HepG2 (cell line): Measurements from ENCODE around the gene DCK.

ENCODE experiments used
- CTCF ChIP-seq: sonication (generic); formaldehyde crosslinking; IDR thresholded peaks from 2 replicates; pipeline ENCODE4 v1.5.0; 2020; ENCODE audit warnings: mild to moderate bottlenecking, missing genetic modification reagents, moderate library complexity
- EP300 ChIP-seq, 3 experiments: sonication (generic) in 1 of 3; formaldehyde crosslinking in 1 of 3; IDR thresholded peaks; 2 replicates each; pipeline versions ENCODE4 v1.5.1 to v1.6.1; 2011 to 2020; ENCODE audit warnings: low read depth in 2 of 3, low read length in 2 of 3, borderline replicate concordance in 1 of 3, improper control_type of control experiment in 1 of 3, mild to moderate bottlenecking in 1 of 3, missing genetic modification reagents in 1 of 3, moderate library complexity in 1 of 3
- MAFG ChIP-seq: sonication (generic); formaldehyde crosslinking; IDR thresholded peaks from 2 replicates; pipeline ENCODE4 v1.5.1; 2020; ENCODE audit warnings: mild to moderate bottlenecking, missing genetic modification reagents
- MAX ChIP-seq: IDR thresholded peaks from 2 replicates; pipeline ENCODE4 v1.6.1; 2012; ENCODE audit warnings: inconsistent platforms
- PAX8 ChIP-seq: sonication (generic); formaldehyde crosslinking; IDR thresholded peaks from 2 replicates; pipeline ENCODE4 v1.8.0; 2022; ENCODE audit warnings: mild to moderate bottlenecking, missing genetic modification reagents, borderline replicate concordance

GRCh38 chr4:70976252-70976651, 17.2 kb upstream of the DCK start:
- no peak for TF ChIP-seq MAFG
- no peak for TF ChIP-seq MAX
- TF ChIP-seq CTCF (CRISPR knock-in tag): no peak
- no peak for TF ChIP-seq EP300 (IDR thresholded peaks at IDR 0.05; ENCODE audit: low read depth in 2 of 2, low read length in 2 of 2)
- TF ChIP-seq EP300 (CRISPR knock-in tag; IDR thresholded peaks at IDR 0.05; ENCODE audit: borderline replicate concordance): no peak
- no peak for TF ChIP-seq PAX8 (CRISPR knock-in tag)
